HEK293T (cell line): ENCODE results near the gene PRDM15.

ENCODE experiments used
- ARNT ChIP-seq: fragments of 450-650 bp; IDR thresholded peaks from 2 replicates; pipeline ENCODE4 v1.6.1; 2017; ENCODE audit warnings: mild to moderate bottlenecking
- ELF4 ChIP-seq: fragments of 450-650 bp; IDR thresholded peaks from 2 replicates; pipeline ENCODE4 v1.6.1; 2017; ENCODE audit warnings: antibody characterized with exemption
- FOXA1 ChIP-seq: fragments of 450-650 bp; IDR thresholded peaks from 2 replicates; pipeline ENCODE4 v1.6.1; 2016; ENCODE audit warnings: mild to moderate bottlenecking
- FOXK2 ChIP-seq: fragments of 450-650 bp; IDR thresholded peaks from 2 replicates; pipeline ENCODE4 v1.6.1; 2016; ENCODE audit warnings: mild to moderate bottlenecking
- FOXM1 ChIP-seq: fragments of 450-650 bp; IDR thresholded peaks from 2 replicates; pipeline ENCODE4 v1.6.1; 2017; ENCODE audit warnings: mild to moderate bottlenecking, borderline replicate concordance
- HDGF ChIP-seq: fragments of 450-650 bp; IDR thresholded peaks from 2 replicates; pipeline ENCODE4 v1.6.1; 2017; ENCODE audit warnings: antibody characterized with exemption, borderline replicate concordance
- L3MBTL2 ChIP-seq: fragments of 450-650 bp; conservative IDR thresholded peaks from 2 replicates; pipeline ENCODE4 v1.6.1; 2016; ENCODE audit warnings: mild to moderate bottlenecking
- NFRKB ChIP-seq: fragments of 450-650 bp; IDR thresholded peaks from 2 replicates; pipeline ENCODE4 v1.6.1; 2016; ENCODE audit warnings: mild to moderate bottlenecking, moderate library complexity
- SP1 ChIP-seq: fragments of 450-650 bp; IDR thresholded peaks from 2 replicates; pipeline ENCODE4 v1.6.1; 2017
- SUZ12 ChIP-seq: fragments of 450-650 bp; IDR thresholded peaks from 2 replicates; pipeline ENCODE4 v1.6.1; 2016; ENCODE audit warnings: mild to moderate bottlenecking
- TARDBP ChIP-seq: fragments of 450-650 bp; IDR thresholded peaks from 2 replicates; pipeline ENCODE4 v1.6.1; 2016
- ZNF384 ChIP-seq: fragments of 450-650 bp; IDR thresholded peaks from 2 replicates; pipeline ENCODE4 v1.6.1; 2016

DNA sequence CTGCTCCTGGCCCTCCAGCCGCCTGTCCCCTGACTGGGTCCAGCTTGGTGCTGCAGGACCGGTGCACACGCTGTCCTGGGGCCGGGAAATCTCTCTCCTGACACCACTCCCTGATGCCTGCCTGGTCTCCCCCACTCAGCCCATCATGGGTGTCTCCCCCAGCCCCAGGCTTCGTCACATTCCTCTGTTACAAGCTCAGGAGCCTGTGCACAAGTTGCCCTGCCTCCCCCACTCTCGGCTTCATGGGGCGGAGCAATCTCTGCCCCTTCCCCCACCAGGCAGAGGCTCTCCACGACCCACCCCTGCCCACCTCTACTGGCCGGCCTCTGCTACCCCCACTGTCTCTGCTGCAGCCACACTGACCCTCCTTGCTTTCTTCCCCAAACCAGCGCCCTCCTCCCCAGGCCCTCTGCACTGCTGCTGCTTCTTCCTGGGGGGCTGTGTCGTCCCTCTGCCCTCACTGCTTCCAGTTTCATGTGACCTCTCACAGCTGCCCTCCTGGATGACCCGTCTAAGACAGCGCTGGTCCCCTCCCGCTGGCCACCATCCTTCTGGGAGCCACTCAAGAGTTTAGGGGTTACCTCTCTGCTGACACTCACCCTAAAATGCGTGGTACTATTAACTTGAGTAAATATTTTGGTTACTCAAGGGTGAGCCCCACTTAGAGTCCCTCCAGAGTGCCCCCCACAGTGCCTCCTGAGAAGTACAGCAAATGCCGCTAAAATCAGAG is 106.6 kb downstream of the PRDM15 start:
- TF ChIP-seq ARNT, result no peak
- no peak for TF ChIP-seq L3MBTL2
- TF ChIP-seq FOXK2, result no peak
- no peak for TF ChIP-seq NFRKB
- TF ChIP-seq ZNF384, result no peak
- TF ChIP-seq TARDBP, result no peak
- TF ChIP-seq SUZ12, result no peak
- TF ChIP-seq ELF4, result no peak
- TF ChIP-seq SP1, result no peak
- TF ChIP-seq FOXA1, result no peak
- TF ChIP-seq HDGF, result no peak
- TF ChIP-seq FOXM1, result no peak
